SK-MEL-5 (cell line): Measurements from ENCODE around the gene CNIH3. TPM values are rescaled to one million over a fixed set of nuclear protein-coding genes. Genes with fewer than 3 reads are reported as not detected.

Experiments
- DNase-seq: peaks from one replicate; pipeline ENCODE4 v3.0.0-alpha.2; 2016; ENCODE audit warnings: low read depth, low spot score
- in situ Hi-C: cut with HindIII; loops from 2 replicates; pipeline ENCODE4 v1.10.0; 2016; ENCODE audit warnings: low sequenced_read_pairs, high pct_unique_total_duplicates, low pct_unique_long_range_greater_than_20kb
- total RNA-seq: library from RNA; depleted of rRNA; stranded (reverse); fragments of >200 nt; shearing (Covaris generic); gene quantifications from 2 replicates; pipeline ENCODE4 v1.2.3, GENCODE V29; 2014

CNIH3 gene
- total RNA-seq, 1 experiment from 2014 or later, result 3.1 TPM

GRCh38 chr1:224767031-224767430, 150.9 kb downstream of the CNIH3 start:
- DNase-seq, result no peak
- in situ Hi-C loops, result no loop called here

GRCh38 chr1:224767676-224768075, 151.6 kb downstream of the CNIH3 start:
- no peak for DNase-seq
- in situ Hi-C loops, result no loop called here

DNA sequence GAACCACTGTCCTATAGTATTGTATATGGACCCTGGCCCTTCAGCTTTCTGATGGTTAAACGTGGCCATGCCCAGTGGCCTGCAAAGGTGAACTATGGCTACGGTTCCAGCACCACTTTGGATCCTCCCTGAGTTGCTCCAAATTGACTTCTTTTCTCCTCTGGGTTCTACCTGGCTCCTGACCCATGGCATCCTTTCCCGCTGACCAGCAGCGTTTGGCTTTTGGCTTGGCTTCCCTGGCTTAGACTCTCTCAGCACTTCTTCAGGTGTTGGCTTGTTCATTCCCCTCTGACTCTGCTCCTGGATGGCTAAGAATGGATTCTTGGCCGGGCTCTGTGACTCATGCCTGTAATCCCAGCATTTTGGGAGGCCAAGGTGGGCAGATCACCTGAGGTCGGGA, 152.9 kb downstream of the CNIH3 start:
- no peak for DNase-seq
- in situ Hi-C loops, result no loop called here

DNA sequence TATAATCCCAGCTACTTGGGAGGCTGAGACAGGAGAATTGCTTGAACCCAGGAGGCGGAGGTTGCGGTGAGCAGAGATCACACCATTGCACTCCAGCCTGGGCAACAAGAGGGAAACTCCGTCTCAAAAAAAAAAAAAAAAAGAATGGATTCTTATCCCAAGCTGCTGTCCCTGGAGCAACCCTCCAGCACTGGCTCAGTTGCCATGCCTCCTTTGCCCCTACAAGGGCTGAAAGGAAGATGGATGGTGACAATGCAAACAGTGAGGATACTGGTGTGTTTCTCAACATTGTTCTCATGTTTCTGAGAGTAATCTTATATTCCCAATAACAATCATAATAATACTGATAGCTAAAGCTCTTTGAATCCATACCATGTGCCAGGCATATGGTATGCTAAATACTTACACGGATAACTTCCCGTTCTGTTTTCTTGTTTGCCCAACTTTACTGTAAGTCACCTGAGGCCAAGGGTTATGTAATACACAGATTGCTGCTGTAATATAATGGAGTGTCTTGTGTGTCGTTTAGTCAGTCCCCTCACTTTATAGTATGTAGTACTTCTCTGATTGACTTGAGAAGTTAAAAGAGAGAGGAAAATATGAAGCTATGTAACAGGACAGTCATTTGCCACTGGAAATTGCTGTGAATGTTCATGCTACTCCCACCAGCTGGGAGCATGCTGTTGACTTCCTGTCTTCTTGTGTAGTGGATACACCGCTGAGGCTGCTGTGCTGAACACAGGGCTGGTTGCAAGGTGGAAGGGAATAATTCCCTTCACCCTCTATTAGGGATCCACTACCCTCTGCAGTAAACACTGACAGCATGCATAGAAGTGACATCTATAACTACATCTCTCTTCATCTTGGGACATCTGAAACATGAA, 153.6 kb downstream of the CNIH3 start:
- in situ Hi-C loops, result no loop called here
- no peak for DNase-seq

- in situ Hi-C loops, result no loop called here
- DNase-seq, result no peak
Observed at GRCh38 chr1:224770336-224770693, 154.2 kb downstream of the CNIH3 start.

DNA sequence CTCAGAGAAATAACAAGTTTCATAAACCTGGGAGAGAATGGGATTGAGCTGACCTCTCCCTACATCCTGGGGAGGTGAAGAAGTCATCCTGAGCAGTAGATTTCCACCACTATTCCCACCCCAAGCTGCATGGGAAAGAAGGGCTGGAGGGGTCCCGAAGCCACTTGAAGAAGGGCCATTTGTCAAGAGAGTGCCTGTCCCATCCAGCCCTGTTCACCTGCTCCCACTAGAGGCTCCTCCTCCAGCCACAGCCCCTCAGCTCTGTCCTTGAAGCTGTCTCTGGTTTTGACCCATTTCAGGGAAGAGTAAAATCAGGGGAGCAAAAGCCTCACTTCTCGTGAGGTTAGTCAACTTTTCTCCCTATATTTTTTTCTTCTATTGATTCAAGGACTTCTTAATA, 157.5 kb downstream of the CNIH3 start:
- in situ Hi-C loops, result no loop called here
- DNase-seq, result no peak

GRCh38 chr1:224774378-224774777, 158.3 kb downstream of the CNIH3 start:
- in situ Hi-C loops, result no loop called here
- peak; percentile 42 for DNase-seq

GRCh38 chr1:224777180-224777579, 161.1 kb downstream of the CNIH3 start:
- in situ Hi-C loops, result no loop called here
- no peak for DNase-seq

DNA sequence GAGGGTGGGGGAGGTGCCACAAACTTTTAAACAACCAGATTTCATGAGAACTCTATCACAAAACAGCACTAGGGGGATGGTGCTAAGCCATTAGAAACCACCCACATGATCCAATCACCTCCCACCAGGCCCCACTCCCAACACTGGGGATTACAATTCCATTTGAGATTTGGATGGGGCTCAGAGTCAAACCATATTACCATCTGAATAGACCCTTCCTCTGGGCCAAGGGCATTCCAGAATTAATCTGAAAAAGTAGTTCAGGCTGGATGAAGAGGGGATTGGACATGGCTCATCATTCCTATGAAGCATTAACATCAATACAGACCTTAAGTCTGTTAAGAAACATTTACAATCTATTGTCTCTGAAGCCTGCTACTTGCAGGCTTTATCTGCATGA, 163.4 kb downstream of the CNIH3 start:
- in situ Hi-C loops, result no loop called here
- no peak for DNase-seq

DNA sequence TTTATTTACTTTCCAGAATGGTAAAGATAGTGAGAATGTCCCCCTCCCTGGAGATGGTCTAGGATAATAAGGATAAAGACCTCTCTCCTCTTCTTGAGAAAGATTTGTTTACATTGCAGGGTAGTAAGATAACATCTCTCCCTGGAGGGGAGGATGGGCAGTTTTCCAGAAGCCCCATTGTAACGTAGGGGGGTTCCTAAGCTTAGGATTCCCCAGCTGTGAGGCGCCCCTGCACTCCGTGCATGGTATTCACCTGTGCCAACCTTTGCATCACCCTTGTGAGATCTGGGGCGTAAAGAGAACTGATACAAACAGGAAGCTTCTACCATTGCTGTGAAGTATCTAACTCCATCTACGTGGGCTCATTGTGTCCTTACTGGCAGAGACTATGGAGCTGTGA, 164.6 kb downstream of the CNIH3 start:
- DNase-seq, result no peak
- in situ Hi-C loops, result no loop called here

GRCh38 chr1:224781800-224782199, 165.7 kb downstream of the CNIH3 start:
- no peak for DNase-seq
- in situ Hi-C loops, result no loop called here

DNA sequence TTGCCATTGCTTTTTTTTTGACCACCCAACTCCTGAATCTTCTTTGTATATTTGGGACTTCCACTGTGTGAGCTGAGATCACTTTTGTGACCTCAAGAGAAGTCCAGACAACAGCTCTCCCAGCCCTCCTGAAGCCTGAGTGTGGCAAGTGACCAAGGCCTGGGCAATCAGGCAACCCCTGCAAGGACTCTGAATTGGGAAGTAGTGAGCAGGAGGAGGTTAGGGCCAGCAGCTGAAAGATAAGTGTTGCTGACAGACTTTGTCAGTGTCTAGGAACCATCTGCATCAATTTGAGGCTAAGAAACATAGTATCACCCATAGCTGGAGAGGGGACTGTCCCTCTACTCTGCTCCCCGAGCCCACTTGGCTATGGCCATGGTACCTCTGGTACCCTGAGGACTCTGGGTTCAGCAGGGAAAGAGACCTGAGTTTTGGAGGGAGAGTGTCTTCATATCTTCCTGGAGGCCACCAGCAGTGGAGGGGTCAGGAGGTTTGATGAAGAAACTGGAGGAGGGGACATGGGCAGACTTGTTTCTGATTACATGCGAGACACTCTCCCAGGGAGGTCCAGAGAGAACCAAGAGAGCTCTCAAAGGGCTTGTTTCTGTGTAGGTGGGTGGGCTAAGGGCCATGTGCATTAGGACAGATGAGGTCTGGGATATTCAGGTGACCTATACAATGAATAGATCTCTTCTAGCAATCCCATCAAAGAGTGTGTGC, 166.3 kb downstream of the CNIH3 start:
- DNase-seq, result no peak
- in situ Hi-C loops, result no loop called here

DNA sequence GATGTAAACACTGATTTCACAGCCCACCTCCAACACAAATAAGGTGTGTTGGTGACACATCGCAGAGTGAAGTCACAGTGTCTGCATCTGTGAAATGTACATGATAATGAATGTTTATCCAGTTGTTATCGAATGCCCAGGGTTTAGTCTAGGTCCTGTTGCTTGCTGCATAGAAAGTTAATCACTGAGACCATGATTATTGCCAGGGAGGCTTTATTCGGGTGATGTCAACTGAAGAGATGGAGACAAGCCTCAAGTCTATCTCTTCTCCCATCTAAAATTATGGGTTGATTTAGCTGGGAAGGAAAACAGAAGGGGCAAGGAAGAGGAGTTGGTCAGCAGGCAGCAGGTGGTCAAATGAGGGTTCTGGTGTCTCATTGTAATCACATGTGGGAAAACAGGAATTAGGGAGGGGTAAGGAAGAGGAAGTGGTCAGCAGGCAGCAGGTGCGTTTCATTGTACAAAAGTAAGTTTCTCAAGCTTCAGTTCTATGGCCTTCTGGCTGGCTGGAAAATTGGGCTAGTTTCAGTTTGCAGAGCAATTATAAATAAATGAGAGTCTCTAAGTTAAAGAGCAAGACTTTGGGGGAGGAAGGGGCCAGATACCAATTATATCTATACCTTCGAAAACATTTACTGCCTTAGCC, 167.0 kb downstream of the CNIH3 start:
- no peak for DNase-seq
- in situ Hi-C loops, result no loop called here

DNA sequence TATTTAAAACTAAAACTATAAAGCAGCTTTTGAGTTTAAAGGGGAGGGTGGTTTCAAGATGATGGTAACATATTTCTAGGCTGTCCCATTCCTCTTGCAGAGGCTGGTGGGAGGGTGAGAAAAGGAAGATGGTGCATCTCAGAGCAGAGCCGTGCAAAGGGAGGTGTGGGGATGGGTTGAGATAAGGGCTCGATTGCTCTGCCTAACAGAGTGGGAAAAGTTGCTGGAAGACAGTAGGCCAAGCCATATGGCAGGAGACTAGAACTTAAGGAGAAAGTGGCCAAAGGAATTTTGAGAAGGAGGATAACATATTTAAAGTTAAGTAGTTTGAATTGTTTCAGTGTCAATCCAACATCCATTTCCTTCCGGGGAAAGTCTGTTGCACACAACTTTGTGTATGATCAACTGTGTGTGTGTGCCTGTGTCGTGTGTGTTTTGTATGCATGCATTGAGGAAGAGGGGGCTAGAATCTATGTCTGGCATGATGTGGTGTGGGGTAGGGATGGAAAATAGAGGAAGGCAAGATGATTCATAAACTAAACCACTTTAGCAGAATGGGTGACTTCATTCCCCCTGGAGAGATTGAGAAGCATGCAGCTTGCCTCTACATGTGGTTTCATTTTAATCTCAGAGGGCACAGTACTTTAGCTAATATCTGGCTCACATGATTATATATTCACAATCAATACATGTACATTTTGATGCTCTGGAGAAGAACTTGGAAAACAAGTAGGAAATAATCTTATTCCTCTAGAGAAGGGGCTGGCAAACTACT, 168.3 kb downstream of the CNIH3 start:
- in situ Hi-C loops, result no loop called here
- no peak for DNase-seq

DNA sequence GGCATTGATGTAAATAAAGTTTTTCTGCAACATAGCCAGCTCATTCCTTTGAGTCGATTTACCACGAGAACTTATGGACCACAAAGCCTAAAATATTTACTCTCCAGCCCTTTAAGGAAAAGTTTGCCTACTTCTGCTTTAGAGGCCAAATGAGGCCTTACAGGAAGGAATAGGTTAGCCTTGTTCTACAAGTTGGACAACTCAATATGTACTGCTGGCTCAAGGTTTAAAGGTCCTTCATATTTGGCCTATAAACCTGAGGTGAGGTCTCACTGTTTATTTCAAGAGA, 168.9 kb downstream of the CNIH3 start:
- in situ Hi-C loops, result no loop called here
- DNase-seq, result no peak

GRCh38 chr1:224785622-224786021, 169.5 kb downstream of the CNIH3 start:
- in situ Hi-C loops, result no loop called here

DNA sequence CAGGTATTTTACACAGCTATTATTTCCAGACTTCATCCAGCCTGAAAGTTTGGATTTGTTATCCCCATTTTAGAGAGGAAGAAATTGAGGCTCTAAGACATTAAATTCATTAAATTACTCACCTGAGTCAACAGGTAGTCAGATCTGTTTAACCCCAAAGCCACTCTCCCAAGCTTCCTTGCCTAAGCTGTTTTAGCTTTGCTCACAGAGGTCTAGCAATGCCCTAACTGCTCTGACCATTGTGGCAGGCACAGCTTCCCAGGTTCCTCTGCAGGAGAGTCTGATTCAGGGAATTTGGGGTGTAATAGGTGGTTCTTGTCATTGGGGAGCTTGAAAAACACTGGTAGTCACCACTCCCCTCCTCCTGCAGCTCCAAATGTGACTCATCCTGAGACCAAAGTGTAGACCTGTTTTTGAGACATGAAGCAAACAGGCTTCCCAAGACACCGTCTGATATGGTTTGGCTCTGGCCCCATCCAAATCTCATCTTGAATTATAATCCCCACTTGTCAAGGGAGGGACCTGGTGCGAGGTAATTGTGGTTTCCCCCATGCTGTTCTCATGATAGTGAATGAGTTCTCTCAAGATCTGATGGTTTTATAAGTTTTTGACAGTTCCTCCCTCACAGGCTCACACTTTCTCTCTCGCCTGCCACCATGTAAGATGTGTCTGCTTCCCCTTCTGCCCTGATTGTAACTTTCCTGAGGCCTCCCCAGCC, 170.6 kb downstream of the CNIH3 start:
- no peak for DNase-seq
- in situ Hi-C loops, result no loop called here

More at GRCh38 chr1:224785622-224786021, 169.5 kb downstream of the CNIH3 start:
- DNase-seq, result no peak
